ENCODE data around the gene HUS1. TPM values are rescaled to one million over a fixed set of nuclear protein-coding genes. Genes with fewer than 3 reads are reported as not detected.

Gene HUS1
- total and polyA plus RNA-seq, 2 of the 13 experiments (the other 11 are each of a cell fraction or from before 2014, with no cell fraction given) = 14.8 to 16.9 TPM

- TF ChIP-seq MAZ (IDR thresholded peaks at IDR 0.05; ENCODE audit: borderline replicate concordance, low read depth, low read length) = peak; percentile 79; the same call in 1 of the 2 replicates
- peak; percentile 93 for TF ChIP-seq MAZ (CRISPR knock-in tag; IDR thresholded peaks at IDR 0.05; ENCODE audit: low read depth)
- peak; percentile 95 for TF ChIP-seq GABPB1 (CRISPR knock-in tag; IDR thresholded peaks at IDR 0.05)
- peak; percentile 83 for TF ChIP-seq DNMT1 (CRISPR knock-in tag; IDR thresholded peaks at IDR 0.05)
- TF ChIP-seq ZBTB20 (CRISPR knock-in tag; IDR thresholded peaks at IDR 0.05; ENCODE audit: borderline replicate concordance, low read depth) = peak; percentile 77; the same call in 1 of the 2 replicates
- TF ChIP-seq BCL3 (CRISPR knock-in tag; IDR thresholded peaks at IDR 0.05) = peak; percentile 80; the same call in 1 of the 2 replicates
- 0 out of 2 replicates have a peak, but pooled peaks have one; percentile 52 for TF ChIP-seq ZNF572 (CRISPR knock-in tag; IDR thresholded peaks at IDR 0.05)
- TF ChIP-seq ZNF414 (CRISPR knock-in tag; IDR thresholded peaks at IDR 0.05) = 0 out of 2 replicates have a peak, but pooled peaks have one; percentile 69
- peak; percentile 60; the same call in 1 of the 2 replicates for TF ChIP-seq ZBTB10 (CRISPR knock-in tag; IDR thresholded peaks at IDR 0.05; ENCODE audit: borderline replicate concordance)
- peak; percentile 60; the same call in 1 of the 2 replicates for TF ChIP-seq TOPORS (CRISPR knock-in tag; IDR thresholded peaks at IDR 0.05)
- peak; percentile 30; the same call in 1 of the 2 replicates for TF ChIP-seq NFYC (CRISPR knock-in tag; IDR thresholded peaks at IDR 0.05)
- TF ChIP-seq EHMT2 (IDR thresholded peaks at IDR 0.05; ENCODE audit: borderline replicate concordance, low read depth, low read length) = peak; percentile 42; the same call in 1 of the 2 replicates
- TF ChIP-seq PRDM10 (CRISPR knock-in tag; IDR thresholded peaks at IDR 0.05; ENCODE audit: low read depth) = peak; percentile 92
- TF ChIP-seq ZNF282 (IDR thresholded peaks at IDR 0.05; ENCODE audit: partially characterized antibody) = no peak
- TF ChIP-seq ZBTB8A (CRISPR knock-in tag; IDR thresholded peaks at IDR 0.05; ENCODE audit: borderline replicate concordance, low read depth) = peak; percentile 79; the same call in 1 of the 2 replicates
- peak; percentile 94 for TF ChIP-seq CCAR2 (optimal IDR thresholded peaks at IDR 0.05; ENCODE audit: low read depth, low read length)
- TF ChIP-seq ZNF775 (CRISPR knock-in tag; IDR thresholded peaks at IDR 0.05; ENCODE audit: borderline replicate concordance) = no peak
- peak; percentile 94 for TF ChIP-seq GATAD1 (CRISPR knock-in tag; IDR thresholded peaks at IDR 0.05)
- peak; percentile 88; the same call in 1 of the 2 replicates for TF ChIP-seq ZFP37 (CRISPR knock-in tag; IDR thresholded peaks at IDR 0.05; ENCODE audit: borderline replicate concordance)
- peak; percentile 78 for TF ChIP-seq GATAD2A (CRISPR knock-in tag; IDR thresholded peaks at IDR 0.05)
Observed at GRCh38 chr7:47979145-47979831, at the start of gene HUS1 (continued).
